Keratinocyte (primary cell): Measurements from ENCODE around the gene CLC. TPM values are rescaled to one million over a fixed set of nuclear protein-coding genes. Genes with fewer than 3 reads are reported as not detected.

Source experiments
- DNase-seq: peaks from one replicate; pipeline ENCODE4 v3.0.0-alpha.2; 2011; ENCODE audit warnings: low read depth, missing footprints, low spot score
- FAIRE-seq: peaks from 2 replicates; lab custom pipeline; 2011; peaks lifted over from hg19 to GRCh38; lab: Jason Lieb, UNC
- H2AFZ ChIP-seq: 2 replicates; pipeline ENCODE4 v1.6.0; 2012; ENCODE audit warnings: low read length, control low read depth, inconsistent platforms; ENCODE audit not compliant: control insufficient read depth
- H3K27ac ChIP-seq: 2 replicates; pipeline ENCODE4 v1.5.1; 2011; ENCODE audit warnings: low read length; ENCODE audit not compliant: control insufficient read depth, insufficient read depth
- H3K27me3 ChIP-seq: 3 replicates; pipeline ENCODE4 v1.6.0; 2011; ENCODE audit warnings: low read length; ENCODE audit not compliant: control insufficient read depth, insufficient read depth; ENCODE audit errors: extremely low read depth
- H3K36me3 ChIP-seq, 2 experiments: 2 replicates in 1 of 2; 3 replicates in 1 of 2; pipeline ENCODE4 v1.5.1; 2011; ENCODE audit warnings: low read length in 2 of 2, mild to moderate bottlenecking in 1 of 2; ENCODE audit not compliant: control insufficient read depth in 2 of 2, insufficient read depth in 2 of 2; ENCODE audit errors: extremely low read depth in 1 of 2
- H3K4me1 ChIP-seq: 3 replicates; pipeline ENCODE4 v1.5.1; 2011; ENCODE audit warnings: low read length; ENCODE audit not compliant: control insufficient read depth, insufficient read depth; ENCODE audit errors: extremely low read depth
- H3K4me2 ChIP-seq: 3 replicates; pipeline ENCODE4 v1.6.0; 2011; ENCODE audit warnings: low read depth, low read length; ENCODE audit not compliant: control insufficient read depth, insufficient read depth; ENCODE audit errors: extremely low read depth
- H3K4me3 ChIP-seq, 3 experiments: fragments of 200-600 bp in 1 of 3; sonication (generic) in 1 of 3; 2 replicates in 2 of 3; 3 replicates in 1 of 3; pipeline ENCODE4 v1.5.1; 2011 to 2016; ENCODE audit warnings: low read length in 3 of 3, mild to moderate bottlenecking in 3 of 3, control low read depth in 2 of 3, inconsistent platforms in 1 of 3, low read depth in 1 of 3, mixed read lengths in 1 of 3, mixed run types in 1 of 3, moderate library complexity in 1 of 3; ENCODE audit not compliant: control insufficient read depth in 2 of 3, insufficient read depth in 2 of 3; ENCODE audit errors: extremely low read depth in 1 of 3
- H3K79me2 ChIP-seq: 2 replicates; pipeline ENCODE4 v1.6.0; 2012; ENCODE audit warnings: low read length; ENCODE audit not compliant: control insufficient read depth, insufficient read depth
- H3K9ac ChIP-seq: 3 replicates; pipeline ENCODE4 v1.6.0; 2011; ENCODE audit warnings: low read length; ENCODE audit not compliant: control insufficient read depth, insufficient read depth; ENCODE audit errors: extremely low read depth
- H3K9me1 ChIP-seq: 3 replicates; pipeline ENCODE4 v1.6.0; 2011; ENCODE audit warnings: low read length; ENCODE audit not compliant: control insufficient read depth, insufficient read depth; ENCODE audit errors: extremely low read depth
- H3K9me3 ChIP-seq: 2 replicates; pipeline ENCODE4 v1.5.1; 2012; ENCODE audit warnings: low read depth, low read length; ENCODE audit not compliant: control insufficient read depth
- H4K20me1 ChIP-seq: 3 replicates; pipeline ENCODE4 v1.6.0; 2011; ENCODE audit warnings: low read length; ENCODE audit not compliant: control insufficient read depth, insufficient read depth; ENCODE audit errors: extremely low read depth
- EZH2 ChIP-seq: IDR thresholded peaks from one replicate; pipeline ENCODE4 v1.6.1; 2012; ENCODE audit warnings: inconsistent platforms, mild to moderate bottlenecking, low read length, moderate library complexity
- dilution Hi-C: fragments of 300-500 bp; cut with MboI; formaldehyde crosslinking; loops from one replicate; pipeline ENCODE4 v1.7.0; 2020; ENCODE audit warnings: low sequenced_read_pairs; ENCODE audit not compliant: extremely low pct_ligation_motif_present
- polyA plus RNA-seq, 5 experiments: library from polyadenylated mRNA; depleted of rRNA in 3 of 5; stranded (reverse) in 3 of 5; stranded (forward) in 1 of 5; unstranded in 1 of 5; fragments of >200 nt; gene quantifications; 1 replicate in 1 of 5; 2 replicates in 3 of 5; 3 replicates in 1 of 5; pipeline versions ENCODE4 v1.2.1 to v1.2.3, GENCODE V29; 2011 to 2012; ENCODE audit warnings: missing spikeins in 2 of 5, low read depth in 1 of 5, low replicate concordance in 1 of 5
- TF ChIP-seq, protein P1 (sequence below), 3 experiments: IDR thresholded peaks in 1 of 3; conservative IDR thresholded peaks in 1 of 3; optimal IDR thresholded peaks in 1 of 3; 2 replicates in 2 of 3; 3 replicates in 1 of 3; pipeline versions ENCODE3 to v1.5.1; 2011; ENCODE audit warnings: low read length in 3 of 3, mild to moderate bottlenecking in 3 of 3, moderate library complexity in 2 of 3, control low read depth in 1 of 3, inconsistent platforms in 1 of 3; ENCODE audit not compliant: insufficient read depth in 2 of 3; ENCODE audit errors: extremely low read depth in 1 of 3

Gene CLC
- polyA plus RNA-seq, 1 donor (not counting 4 experiments of a cell fraction or from before 2014, with no cell fraction given): not detected

DNA sequence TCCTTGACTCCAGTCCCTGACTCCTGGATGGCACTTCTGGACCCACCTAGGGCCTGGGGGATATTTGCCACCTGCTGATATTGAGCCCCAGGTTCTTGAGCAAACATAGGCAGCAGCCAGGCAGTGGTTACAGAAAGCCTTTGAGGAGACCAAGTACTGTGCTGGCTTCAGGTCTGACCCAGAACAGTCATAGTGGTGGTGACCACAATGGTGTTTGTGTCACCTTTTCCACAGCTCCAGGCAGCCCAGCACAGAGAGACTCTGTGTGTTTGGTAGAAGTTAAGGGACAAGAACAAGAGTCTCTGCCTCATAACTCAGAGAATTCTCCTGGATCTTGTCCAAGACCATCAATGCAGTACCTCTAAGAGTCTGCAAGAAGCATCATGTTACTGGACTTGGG, 14.6 kb upstream of the CLC start:
- Histone ChIP-seq H3K27me3 (no peaks in the 10 kb centered on the region), H3K4me3 (no peak overlapping the region), H3K9me3 (no peaks in the 10 kb centered on the region), H3K4me1 (no peaks in the 10 kb centered on the region), H3K4me2 (no peak overlapping the region), H3K79me2 (no peaks in the 10 kb centered on the region), H4K20me1 (no peaks in the 10 kb centered on the region), H3K36me3 (no peaks in the 10 kb centered on the region), H2AFZ (no peak overlapping the region), H3K9ac (no peak overlapping the region), H3K27ac (no peak overlapping the region), H3K9me1 (no peaks in the 10 kb centered on the region)
- DNase-seq (no peak), FAIRE-seq (no peak)
- TF ChIP-seq, protein P1, sequence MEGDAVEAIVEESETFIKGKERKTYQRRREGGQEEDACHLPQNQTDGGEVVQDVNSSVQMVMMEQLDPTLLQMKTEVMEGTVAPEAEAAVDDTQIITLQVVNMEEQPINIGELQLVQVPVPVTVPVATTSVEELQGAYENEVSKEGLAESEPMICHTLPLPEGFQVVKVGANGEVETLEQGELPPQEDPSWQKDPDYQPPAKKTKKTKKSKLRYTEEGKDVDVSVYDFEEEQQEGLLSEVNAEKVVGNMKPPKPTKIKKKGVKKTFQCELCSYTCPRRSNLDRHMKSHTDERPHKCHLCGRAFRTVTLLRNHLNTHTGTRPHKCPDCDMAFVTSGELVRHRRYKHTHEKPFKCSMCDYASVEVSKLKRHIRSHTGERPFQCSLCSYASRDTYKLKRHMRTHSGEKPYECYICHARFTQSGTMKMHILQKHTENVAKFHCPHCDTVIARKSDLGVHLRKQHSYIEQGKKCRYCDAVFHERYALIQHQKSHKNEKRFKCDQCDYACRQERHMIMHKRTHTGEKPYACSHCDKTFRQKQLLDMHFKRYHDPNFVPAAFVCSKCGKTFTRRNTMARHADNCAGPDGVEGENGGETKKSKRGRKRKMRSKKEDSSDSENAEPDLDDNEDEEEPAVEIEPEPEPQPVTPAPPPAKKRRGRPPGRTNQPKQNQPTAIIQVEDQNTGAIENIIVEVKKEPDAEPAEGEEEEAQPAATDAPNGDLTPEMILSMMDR (optimal IDR thresholded peaks at IDR 0.05 in 1 of 3, IDR thresholded peaks at IDR 0.05 in 1 of 3, conservative IDR thresholded peaks at IDR 0.05 in 1 of 3; ENCODE audit: extremely low read depth in 1 of 3, insufficient read depth in 2 of 3, low read length in 3 of 3): no peak
- TF ChIP-seq EZH2: no peak
- dilution Hi-C loops: no loop called here

DNA sequence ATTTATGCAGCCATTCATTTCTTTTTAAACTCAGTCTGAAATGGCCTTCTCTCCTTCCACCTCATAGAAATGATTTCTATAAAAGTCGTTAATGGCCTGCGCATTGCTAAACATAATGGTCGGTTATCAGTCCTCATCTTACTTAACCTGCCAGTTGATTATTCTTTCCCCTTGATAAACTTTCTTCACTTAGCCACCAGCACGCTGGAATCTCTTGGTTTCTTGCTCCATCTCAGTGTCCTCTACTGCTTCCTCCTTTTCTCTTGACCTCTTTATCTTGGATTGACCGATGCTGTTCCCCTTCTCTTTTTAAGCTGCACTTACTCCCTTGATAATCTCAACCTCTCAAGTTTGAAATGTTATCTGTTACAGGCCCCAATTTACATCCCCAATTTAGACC, 12.2 kb upstream of the CLC start:
- Histone ChIP-seq H3K27me3 (no peaks in the 10 kb centered on the region), H3K9ac (no peak overlapping the region), H3K79me2 (no peaks in the 10 kb centered on the region), H3K4me1 (no peaks in the 10 kb centered on the region), H3K36me3 (no peaks in the 10 kb centered on the region), H3K9me3 (no peaks in the 10 kb centered on the region), H2AFZ (no peak overlapping the region), H3K4me3 (no peak overlapping the region), H3K9me1 (no peaks in the 10 kb centered on the region), H3K4me2 (no peak overlapping the region), H3K27ac (no peak overlapping the region), H4K20me1 (no peaks in the 10 kb centered on the region)
- TF ChIP-seq EZH2: no peak
- TF ChIP-seq, protein P1 (optimal IDR thresholded peaks at IDR 0.05 in 1 of 3, IDR thresholded peaks at IDR 0.05 in 1 of 3, conservative IDR thresholded peaks at IDR 0.05 in 1 of 3; ENCODE audit: extremely low read depth in 1 of 3, insufficient read depth in 2 of 3, low read length in 3 of 3): no peak
- dilution Hi-C loops: no loop called here
- FAIRE-seq (no peak), DNase-seq (no peak)
